GM21825 (cell line): ENCODE measurements around the gene NPAS2.

Experiments used
- ATAC-seq: cut with Tn5 transposase; IDR thresholded peaks from one replicate; pipeline ENCODE4 v1.9.1; 2021; ENCODE audit warnings: mild to moderate bottlenecking, moderate library complexity; ENCODE audit not compliant: unreplicated experiment

NPAS2 gene

DNA sequence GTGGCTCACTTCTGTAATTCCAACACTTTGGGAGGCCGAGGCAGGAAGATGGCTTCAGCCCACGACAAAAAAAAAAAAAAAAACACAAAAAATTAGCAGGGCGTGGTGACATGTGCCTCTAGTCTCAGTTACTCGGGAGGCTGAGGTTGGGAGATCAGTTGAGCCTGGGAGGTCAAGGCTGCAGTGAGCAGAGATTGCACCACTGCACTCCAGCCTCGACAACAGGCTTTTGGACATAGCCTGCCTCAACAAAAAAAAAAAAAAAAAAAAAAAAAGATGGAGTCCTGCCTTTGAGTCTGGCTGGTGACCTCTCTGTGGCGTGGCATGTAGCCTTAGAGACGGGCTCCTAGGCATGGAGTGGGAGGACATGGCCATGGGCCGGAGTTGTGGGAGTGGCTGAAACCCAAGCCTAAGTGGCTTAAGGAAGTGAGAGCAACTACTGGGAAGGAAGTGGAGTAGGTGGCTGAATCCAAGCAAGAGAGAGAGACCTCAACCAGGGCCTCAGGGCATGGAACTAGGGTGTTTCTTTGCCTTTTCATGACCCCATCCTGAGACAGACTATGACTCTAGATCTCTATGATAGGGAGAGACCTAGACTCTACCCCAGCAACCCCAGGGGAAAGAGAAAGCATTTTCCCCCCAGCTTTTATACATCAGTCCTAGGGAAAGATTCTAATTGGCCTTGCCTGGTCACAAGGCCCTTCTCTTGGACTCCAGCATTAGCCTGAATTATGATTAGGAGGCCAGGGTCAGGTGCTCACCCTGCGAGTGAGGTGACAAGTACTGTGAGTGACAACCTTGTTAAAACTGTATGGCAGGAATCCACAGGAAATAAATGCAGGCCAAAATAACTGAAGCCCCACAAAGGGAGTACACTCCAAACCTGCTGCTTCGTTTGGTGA, 34.2 kb downstream of the NPAS2 start:
- ATAC-seq, result no peak

DNA sequence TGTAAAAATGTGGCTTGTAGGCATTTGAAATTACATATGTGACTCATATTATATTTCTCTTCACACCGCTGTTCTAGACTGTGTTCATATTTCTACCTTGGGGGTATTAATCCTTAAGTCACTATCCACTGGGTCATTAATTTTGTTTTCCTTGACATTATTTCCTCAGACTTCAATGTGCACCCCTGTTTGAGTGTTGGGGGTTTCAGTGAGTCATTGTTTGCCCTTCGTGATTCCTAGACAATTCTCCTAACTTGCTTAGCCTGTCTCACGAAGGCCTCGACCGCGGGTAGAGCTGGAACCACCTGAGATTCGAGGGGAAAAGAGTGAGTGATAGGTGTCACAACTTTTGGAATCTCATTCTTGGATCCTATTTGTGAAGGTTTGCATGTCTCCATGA, 35.1 kb downstream of the NPAS2 start:
- ATAC-seq, result no peak

DNA sequence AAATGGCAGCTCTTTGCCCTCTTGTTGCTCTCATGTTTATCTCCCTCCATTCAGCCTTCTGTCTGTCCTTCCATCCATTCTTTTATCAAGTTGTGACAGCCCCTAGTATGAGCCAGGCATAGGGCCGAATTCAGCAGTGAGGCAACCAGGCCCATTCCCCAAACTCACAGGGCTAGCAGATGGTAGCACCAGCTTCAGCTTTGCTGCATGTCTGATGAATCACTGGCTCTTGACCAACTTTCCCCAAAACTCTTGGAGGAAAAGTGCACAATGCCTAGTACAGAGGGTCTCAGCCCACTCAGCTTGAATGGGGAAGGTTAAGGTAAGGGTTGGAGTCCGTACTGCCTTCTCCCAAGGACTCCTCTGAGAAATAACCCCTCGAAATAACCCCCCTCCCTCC, 35.7 kb downstream of the NPAS2 start:
- no peak for ATAC-seq

DNA sequence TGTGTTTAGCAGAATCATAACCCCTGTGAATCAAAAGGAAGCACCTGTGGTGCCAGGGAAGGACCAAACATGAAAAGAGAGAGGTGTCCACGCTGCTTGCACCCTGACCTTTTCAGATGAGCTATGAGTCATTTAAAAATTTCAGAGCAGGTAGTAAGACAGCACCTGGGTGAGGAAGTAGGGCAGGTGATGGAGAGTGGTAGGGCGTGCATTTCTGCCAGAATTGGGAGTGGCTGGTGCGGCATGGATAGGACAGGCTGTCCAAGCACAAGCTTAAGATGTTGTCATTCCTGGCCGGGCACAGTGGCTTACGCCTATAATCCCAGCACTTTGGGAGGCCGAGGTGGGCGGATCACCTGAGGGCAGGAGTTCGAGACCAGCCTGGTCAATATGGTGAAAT, 36.8 kb downstream of the NPAS2 start:
- no peak for ATAC-seq

DNA sequence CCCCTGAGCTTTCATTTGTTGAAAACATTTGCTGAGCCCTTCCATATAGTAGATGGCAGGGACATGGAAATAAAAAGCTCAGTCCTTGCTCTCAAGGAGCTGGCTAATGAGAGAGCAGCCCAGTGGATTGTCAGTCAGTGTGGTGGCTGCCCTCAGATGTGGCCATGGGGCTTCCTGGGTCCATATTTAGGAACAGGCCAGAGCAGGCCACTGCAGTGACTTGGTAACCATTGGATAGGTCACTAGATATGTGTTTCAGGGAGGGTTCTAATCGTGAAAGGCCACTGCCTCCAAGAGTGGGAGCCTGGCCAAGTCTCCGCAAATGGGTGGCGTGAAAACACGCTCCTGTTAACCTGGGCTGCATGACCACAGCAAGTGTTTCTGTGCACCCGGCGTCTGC, 37.4 kb downstream of the NPAS2 start:
- no peak for ATAC-seq

GRCh38 chr2:100857915-100858314, 38.0 kb downstream of the NPAS2 start:
- ATAC-seq, result no peak

GRCh38 chr2:100859902-100860301, 40.0 kb downstream of the NPAS2 start:
- ATAC-seq, result no peak

GRCh38 chr2:100861340-100861739, 41.4 kb downstream of the NPAS2 start:
- no peak for ATAC-seq

DNA sequence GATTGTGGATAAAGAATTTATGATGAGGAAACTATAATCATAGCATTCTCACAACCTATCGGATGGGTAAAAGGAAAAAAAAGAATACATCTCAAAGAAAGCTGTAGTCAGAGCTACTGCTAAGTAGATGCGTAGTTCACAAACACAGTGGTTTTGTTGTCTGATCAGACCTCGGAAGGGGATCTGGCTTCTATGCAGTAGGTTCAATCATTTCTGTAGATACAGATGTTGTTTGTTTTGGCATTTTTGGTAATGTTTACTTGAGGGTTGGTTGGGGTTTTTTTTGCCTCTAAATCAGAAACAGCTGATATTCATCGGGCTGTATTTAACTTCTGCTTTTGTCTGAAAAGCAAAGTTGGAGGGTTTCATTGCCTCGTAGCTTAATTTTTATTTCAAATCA, 42.1 kb downstream of the NPAS2 start:
- no peak for ATAC-seq

DNA sequence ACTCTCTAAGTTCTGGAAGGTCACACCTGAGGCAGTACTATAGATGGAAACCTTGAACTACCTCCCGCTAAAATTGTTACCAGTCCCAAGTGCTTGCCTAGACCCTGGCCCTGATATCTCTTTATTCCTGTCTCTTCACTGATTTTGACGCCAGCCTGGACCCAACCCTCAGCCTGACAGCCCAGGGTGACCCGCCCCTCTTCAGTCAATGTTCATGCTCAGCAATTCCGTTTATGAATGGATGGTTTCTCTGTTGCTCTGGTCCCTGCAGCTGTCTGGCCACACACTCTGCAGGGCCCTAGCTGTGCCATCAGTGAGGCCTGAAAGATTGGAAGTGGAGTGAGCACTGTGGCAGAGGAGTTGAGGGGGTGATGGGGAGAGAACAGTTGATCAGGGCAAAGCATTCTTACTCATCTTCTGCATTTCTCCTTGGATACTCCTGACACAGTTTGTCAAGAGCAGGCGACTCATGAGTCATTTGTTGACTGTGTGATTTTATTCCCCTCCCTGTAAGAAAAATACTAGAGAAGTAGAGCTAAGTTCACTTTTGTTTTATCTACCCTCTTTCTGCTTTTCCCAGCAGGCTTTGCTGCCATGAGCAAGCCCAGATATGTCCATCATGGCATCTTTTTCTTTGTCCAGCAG, 46.0 kb downstream of the NPAS2 start:
- ATAC-seq, result no peak

DNA sequence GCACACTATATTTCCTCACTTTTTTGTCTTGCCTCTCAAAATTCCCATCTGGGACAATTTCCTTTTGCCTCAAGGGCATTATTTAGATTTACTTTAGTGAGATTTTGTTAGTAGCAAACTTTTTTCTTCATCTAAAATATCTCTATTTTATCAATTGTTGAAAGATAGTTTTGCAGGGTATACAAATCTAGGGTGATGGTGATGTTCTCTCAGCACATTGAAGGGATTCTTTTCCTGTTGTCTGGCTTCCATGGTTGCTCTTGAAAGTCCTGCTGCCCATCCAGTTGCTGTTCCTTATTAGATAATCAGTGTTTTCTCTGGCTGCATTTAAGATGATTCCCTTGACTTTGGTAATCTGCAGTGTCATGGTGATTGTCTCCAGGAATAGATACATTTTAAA, 48.1 kb downstream of the NPAS2 start:
- no peak for ATAC-seq

DNA sequence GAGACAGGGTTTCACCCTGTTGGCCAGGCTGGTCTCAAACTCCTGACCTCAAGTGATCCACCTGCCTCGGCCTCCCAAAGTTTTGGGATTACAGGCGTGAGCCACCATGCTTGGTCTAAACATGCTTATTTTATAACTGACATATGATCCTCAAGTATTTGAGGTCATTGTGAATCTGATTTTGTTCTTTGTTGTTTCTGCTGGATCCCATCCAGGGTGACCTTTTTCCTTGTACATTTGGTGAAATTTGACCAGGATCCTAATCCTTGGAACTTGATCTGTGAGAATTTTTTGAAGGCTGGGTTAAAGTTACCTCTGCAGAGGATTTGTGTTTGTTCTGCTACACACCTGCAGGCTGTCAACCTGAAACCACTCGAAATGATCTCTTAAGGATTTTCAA, 49.2 kb downstream of the NPAS2 start:
- ATAC-seq, result no peak

DNA sequence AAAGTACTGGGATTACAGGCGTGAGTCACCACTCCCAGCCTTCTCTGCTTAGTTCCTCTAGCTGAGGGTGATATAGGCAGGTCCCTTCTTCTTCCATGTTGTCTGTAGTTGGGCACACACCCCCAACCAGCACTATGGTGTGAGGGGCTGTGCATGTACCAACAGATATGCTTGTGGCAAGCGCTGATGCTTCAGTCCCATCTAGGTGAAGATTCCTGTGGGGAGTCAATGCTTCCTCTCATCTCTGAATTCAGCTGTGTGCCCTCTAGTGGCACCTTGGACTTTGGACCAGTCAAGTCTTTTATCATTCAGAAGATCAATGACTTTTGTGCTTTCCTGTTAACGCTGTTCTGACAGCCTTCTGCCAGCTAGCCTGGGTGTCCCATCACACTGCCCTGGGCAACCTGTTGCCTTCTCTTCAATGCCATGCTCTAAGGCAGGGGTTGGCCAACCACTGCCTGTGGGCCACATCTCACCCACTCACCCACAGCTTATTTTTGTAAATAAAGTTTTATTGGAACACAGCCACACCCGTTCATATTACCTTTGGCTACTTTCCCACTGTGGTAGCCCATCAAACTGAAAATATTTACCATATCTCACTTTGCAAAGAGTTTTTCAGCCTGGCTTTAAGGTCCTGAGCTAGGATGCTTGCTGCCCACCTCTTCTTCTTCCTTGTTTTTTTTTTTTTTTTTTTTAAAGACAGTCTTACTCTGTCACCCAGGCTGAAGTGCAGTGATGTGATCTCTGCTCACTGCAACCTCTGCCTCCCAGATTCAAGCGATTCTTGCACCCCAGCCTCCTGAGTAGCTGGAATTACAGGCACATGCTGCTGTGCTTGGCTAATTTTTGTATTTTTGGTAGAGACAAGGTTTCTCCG, 51.0 kb downstream of the NPAS2 start:
- no peak for ATAC-seq

DNA sequence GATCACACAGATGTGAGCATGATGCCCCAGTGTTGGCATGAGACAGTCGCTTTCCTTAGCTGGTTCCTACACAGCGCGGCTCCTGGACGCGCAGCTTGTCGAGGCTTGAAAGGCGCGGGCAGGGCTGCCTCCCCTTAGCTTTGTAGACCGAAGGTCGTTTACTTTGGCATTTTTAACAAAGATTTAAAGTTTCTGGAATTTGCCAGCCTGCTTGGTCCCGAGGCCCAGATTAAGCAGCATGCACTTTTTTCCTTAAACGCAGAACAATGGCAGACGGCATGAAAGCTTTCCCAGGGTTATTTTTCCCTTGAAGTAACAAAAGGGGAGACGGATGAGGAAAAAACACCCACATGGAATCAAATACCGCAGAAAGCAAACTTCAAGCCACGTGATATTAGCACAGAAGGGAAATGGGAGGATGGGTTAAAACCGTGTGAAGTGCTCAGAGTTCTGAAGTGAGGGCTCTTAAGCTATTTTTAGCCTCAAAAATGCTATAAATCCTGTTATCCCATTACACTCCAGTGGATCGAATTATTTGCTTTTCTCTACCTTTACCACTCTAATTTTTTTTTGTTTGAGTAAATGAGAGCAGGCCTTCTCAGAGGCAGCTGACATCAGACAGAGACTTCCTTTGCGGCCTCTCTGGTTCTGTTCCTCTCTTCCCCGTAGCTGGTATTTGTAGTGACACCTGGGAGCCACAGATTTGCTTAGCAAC, 55.7 kb downstream of the NPAS2 start:
- no peak for ATAC-seq

DNA sequence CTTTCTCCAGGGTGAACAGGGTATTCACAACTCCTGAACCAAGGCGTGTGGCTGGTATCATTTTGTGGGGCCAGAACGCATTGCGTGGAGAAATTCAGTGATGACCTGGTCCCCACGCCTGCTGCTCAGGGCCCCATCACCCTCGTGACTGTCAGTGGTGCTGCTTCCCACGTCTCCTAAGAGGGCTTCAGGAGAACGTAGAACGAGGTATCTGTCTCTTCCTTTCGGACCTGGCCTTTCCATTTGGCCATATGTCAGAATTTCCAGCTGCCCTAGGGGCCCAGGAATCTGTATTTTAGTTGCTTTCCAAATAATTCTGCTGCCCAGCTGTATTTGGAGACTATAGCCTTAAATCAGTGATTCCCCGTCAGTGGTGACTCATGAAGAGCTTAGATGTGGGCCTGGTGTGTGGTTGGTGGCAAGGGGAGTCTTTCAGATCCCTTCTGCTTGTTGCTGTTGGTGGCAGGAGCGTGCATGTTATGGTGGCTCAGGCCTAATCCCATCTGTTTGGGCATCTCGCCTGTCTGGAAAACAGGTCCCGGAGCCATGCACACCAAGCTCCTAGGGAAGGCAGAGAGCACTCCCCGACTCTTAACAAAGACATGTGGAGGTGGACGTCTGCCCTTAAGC, 56.4 kb downstream of the NPAS2 start:
- ATAC-seq, result no peak

DNA sequence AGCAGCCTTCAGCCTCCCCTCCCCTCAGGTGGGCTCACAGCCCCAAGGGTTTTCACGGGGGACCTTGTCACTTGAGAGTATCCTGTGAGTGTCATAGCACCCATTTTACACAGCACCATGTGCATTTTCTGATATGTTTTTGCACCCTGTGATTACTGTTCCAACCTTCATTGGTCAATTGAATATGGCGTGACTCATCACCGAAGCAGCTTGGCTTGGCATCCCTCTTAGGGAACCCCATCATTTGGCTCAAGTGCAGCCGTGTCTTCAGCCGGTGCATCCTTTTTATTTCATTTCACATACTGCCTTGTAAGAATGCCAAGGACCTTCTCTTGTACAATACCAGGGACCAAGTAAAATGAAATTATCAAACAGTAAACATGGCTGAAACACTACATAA, 57.6 kb downstream of the NPAS2 start:
- ATAC-seq, result no peak

DNA sequence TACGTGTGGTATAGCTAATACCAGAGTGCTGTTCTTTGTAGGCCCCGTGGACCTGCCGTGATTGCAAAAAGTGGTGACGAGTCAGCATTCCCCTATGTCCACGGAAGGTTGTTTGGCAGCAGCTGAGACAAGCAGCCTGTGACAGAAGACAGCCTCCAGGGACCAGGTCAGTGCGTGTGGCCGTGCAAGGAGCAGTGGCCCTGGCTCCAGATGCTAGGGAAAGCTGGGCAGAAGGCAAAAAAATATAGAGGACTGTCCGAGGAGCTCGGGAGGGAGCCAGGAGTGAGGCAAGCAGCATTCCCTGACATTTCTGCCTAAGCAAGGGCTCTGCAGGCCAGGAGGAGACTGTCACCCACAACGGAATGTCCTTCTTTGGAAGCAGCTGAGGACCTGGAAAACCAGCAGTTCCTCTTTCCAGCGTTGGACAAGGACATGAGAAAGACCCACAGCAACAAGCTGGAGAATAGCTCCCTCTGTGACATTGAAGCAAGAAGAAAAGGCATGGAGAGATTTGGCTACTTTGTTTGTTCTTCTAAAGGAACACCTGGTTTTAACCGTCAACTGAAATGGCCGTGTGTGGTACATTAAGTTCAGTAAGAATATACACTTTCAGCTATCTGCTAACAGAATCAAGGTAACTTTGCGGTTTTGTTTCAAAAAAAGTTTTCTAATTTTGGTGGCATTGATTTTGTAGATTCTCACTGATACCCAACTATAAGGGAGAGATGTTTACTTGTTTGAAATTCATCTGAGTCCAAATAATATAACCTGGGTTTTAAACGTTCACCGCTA, 58.3 kb downstream of the NPAS2 start:
- no peak for ATAC-seq

DNA sequence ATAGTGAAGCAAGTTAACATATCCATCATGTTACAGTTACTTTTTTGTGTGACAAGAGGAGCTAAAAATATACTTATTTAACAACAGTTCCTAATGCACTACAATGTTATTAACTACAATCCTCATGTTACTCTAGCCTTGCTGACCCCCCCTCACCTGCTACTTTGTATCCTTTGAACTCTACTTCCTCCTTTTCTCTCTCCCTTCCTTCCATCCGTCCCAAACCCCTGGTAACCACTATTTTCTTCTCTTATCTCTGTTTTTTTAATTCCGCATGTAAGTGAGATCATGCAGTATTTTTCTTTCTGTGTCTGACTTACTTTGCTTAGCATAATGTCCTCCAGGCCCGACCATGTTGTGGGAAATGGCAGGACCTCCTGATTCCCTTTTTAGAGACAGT, 59.4 kb downstream of the NPAS2 start:
- no peak for ATAC-seq

GRCh38 chr2:100880036-100880435, 60.1 kb downstream of the NPAS2 start:
- ATAC-seq, result no peak

GRCh38 chr2:100880730-100881129, 60.8 kb downstream of the NPAS2 start:
- no peak for ATAC-seq
